Epidermal melanocyte (primary cell): Measurements from ENCODE around the gene CCNF.
"Not testable (repeated sequence)": the region's sequence is repeated elsewhere in the genome, so short reads cannot be mapped to it uniquely, and the experiment has no call there.

Source experiments
- DNase-seq: peaks from one replicate; pipeline ENCODE4 v3.0.0; 2011; ENCODE audit warnings: low spot score; ENCODE audit not compliant: insufficient read length

CCNF gene

DNA sequence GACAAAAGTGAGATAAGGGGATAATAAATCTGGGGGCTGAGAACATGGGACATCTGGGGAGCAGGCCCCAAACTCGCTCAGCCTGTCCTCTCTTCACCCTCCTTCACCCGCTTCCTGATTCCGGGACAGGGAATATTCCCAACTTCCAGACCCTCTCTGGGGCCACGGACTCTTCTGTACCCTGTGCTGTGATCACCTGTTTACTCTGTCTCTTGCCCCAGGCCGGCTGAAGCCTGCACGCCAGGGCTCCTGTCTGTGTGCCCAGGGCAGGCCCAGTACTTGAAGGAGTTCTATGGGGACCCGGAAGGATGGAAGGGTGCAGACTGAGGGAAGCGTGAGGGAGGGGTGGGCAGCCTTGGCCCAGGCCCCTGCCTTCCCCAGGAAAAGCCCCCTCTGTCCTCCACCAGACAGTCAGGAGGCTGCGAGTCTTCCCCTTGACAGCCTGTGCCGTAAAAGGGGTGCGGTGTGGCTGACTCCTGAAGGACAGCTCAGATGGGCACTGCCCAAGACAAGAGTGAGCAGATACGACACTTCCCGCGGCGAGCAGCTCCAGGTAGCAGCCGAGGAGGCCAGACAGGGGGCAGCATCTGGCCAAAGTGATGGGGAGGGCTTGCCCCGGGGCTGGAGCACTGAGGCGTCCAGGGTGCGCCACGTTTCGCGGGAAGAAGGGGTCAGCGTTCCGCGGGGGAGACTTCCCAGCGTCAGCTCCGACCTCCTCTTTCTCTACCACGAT lies 1.0 kb upstream of the CCNF start:
- no peak for DNase-seq

DNA sequence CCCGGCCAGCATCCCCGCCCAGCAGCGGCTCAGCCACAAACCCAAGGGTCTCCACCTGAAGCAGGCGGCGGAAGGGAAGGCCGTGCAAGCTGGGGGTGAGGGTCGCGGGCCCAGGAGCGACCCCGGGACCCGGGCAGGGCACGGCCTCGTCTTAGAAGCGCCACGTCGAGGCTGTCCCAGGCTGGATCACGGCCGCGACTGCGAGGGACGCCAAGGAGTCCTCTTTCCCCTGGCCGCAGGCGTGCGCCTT lies 538 bp upstream of the CCNF start:
- DNase-seq = no peak

DNA sequence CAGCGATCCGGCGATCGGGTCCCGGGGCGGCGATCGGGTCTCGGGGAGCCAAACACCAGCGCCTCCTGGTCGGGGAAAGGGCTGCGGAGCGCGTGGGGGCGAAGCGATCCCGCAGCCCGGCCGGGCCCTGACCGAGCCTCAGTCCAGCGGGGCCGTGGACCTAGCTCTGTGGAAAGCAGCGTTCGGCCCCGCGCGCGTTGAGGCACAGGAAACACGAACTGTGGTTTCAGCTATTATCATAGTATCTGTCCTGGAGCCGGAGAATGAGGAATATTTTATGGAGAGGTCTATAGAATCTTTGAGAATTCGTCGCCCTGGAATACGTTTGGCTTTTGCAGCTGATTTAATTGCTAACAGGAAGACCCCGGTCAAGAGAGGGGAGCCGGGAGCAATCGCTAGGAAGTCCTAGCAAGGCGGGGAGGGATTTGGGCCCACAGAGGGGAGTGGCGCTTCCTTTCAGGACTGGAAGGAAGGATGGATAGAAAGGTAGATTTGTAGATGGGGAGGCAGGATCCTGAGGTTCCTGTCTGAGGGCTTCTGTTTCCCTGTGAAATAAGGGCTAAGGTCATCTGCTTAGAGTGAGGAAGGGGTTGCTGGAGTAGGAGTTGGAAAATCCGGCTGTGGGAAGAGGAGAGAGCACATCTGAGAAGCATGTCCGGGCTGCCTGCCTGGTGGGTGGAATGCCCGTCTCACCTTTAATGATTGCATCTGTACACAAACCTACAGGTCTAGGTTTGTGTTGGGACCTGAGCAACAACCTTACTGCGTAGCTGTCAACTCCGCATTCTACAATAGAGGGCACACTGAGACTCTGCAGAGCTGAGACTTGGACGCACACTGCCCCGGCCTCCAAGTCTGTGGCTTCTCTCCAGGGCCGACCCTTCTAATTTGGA lies 770 bp downstream of the CCNF start:
- no peak for DNase-seq

DNA sequence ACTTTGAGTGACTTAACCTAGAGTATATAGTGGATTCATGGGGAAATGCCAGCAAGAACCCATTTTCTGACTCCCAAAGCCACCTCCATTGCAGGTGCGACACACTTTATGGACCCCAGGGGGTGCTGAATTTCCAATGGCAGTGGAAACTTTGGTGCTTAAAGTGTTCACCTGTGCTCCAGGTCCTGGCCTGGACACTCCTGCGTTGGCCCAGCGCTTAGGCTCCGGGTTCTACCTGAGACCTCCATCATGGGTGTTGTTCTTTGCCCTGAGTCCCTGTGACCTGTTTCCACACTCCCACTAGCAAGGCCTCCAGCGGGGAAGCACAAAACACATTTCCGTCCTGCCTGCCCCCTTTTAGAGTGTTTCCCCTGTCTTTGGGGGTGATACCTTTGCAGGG lies 3.0 kb downstream of the CCNF start:
- DNase-seq = no peak

DNA sequence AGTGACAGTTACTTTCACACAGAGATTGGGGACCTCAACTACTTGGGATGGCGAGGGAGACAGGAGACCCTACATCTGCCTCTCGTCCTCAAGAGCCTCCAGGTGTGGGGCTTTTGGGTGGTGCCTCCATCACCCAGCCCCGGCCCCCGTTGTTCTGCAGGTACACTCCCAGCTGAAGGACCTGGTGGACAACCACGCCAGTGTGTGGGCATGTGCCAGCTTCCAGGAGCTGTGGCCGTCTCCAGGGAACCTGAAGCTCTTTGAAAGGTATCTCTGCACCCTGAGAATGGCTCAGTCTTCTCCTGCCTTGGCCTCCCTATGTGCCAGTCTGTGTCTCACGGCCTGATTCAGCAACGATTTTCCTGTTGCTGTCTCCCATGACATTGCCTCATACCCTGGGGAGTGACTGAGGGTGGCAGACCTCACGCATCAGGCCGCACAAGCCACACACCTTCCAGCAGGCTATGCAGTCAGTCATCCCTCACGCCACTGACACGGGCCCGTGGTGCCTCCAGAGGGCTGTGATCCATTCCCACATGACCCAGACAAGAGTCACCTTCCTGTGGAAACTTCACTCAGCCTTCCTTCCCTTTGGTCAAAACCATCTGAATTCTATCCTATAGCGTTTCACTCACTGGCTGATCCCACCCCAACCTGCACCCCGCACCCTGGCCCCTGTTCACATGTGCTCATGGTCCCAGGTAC lies 3.7 kb downstream of the CCNF start:
- no peak for DNase-seq

DNA sequence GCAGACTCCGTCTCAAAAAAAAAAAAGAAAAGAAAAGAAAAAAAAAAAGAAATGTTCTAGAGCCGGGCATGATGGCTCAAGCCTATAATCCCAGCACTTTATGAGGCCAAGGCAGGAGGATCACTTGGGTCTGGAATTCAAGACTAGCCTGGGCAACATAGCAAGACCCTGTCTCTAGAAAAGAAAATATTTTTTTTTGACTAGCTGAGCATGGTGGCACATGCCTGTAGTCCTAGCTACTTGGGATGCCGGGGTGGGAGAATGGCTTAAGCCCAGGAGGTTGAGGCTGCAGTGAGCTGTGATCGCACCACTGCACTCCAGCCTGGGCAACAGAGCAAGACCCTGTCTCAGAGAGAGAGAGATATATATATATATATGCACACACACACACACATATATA lies 6.0 kb downstream of the CCNF start:
- not testable (repeated sequence) for DNase-seq

DNA sequence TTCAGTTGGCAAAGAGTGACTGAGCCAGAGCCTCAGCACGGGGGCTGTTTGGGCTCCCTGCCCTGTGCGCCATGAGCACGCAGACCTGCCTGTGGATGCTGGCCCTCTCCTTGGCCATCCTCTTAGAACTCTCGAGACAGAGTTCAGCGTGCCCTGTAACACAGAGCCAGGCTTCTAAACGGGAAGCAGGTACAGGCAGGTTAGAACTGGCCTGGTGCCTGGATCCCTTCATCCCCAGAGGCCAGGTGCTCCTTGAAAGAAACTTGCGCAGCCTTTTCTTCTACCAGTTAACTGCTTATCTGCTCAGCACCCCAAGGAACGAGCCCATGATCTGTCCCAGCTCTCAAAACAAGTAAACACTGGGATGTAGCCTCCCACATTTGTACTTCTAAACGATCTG lies 6.9 kb downstream of the CCNF start:
- DNase-seq = no peak

DNA sequence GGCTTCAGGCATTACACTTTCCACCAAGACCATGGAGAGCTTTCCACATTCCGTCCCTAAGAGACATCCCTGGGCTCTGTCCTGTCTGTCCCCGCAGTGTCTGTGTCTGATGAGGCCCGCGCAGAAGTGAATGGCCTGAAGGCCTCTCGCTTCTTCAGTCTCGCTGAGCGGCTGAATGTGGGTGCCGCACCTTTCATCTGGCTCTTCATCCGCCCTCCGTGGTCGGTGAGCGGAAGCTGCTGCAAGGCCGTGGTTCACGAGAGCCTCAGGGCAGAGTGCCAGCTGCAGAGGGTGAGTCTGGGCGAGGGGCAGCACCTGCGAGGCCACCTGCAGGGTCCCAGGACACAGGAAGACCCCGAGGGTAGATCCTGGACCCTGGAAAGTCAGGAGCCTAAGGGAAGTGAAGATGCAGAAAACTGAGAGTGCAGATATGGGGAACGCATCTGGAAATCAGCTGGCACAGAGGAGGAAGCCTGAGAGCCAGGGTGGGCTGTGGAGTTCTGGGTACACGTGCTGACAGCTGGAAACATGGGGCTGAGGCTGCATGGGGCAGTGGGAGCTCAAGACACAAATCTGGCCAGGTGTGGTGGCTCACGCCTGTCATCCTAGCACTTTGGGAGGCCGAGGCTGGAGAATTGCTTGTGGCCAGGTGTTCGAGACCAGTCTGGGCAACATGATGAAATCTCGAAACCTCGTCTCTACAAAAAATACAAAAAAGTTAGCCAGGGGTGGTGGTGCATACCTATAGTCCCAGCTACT lies 8.0 kb downstream of the CCNF start:
- DNase-seq = no peak

DNA sequence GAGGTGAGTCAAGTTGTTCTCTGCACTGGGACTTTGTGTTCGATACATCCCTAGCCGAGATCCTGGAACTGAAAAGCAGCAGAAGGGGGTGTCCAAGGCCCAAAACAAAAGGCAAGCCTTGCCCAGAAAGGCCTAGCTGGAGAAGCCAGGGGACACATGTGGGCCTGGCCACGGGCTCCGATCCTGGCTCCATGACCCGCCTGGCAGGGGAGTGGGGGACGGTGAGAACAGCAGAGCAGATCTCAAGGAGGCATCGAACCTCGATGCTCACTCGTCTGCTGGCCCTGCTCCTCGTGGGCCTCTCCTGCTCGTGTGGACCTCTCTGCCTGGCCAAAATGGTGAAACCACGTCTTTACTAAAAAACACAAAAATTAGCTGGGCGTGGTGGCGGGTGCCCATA lies 8.9 kb downstream of the CCNF start:
- no peak for DNase-seq

DNA sequence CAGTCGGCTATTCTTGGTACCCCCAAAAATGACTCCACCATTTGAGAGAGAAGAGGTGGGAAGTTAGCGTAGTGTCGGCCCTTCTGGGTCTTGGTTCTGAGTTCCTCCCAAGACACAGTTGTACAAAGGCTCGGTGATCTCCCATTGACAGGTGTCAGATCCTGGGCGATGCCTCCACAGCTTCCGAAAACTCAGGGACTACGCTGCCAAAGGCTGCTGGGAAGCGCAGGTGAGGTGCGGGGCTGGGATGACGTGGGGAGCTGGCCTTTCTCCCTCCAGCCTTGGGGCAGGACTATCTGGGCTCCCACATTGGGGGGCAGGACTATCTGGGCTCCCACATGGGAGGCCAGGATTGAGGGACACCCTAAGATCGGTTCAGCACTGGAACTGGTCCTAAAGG lies 10.4 kb downstream of the CCNF start:
- no peak for DNase-seq

DNA sequence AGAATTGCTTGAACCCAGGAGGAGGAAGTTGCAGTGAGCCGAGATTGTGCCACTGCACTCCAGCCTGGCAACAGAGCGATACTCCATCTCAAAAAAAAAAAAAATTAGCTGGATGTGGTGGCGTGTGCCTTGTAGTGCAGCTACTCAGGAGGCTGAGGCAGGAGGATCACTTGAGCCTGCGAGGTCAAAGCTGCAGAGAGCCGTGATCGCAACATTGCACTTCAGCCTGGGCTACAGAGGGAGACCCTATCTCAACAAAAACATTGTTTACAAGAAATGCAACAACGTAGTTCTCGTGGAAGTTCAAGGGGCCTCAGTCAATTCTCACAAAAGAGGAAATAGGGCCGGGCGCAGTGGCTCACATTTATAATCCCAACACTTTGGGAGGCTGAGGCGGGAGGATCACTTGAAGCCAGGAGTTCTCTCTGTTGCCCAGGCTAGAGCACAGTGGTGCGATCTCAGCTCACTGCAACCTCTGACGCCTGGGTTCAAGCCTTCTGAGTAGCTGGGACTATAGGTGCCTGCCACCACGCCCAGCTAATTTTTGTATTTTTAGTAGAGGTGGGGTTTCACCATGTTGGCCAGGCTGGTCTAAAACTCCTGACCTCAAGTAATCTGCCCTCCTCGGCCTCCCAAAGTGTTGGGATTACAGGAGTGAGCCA lies 12.0 kb downstream of the CCNF start:
- not testable (repeated sequence) for DNase-seq

DNA sequence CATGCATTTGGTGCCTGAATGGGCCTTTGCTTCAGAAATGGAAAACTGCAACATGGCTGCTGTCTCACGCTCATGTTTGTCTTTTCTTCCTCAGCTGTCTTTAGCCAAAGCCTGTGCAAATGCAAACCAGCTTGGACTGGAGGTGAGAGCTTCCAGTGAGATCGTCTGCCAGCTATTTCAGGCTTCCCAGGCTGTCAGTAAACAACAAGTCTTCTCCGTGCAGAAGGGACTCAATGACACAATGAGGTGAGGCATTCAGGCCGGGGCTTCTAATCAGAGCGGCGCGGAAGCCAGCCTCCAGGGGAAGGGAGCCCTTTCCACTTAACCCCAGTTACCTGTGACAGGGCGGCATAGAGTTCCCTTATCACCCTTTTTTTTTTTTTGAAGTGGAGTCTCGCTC lies 14.3 kb downstream of the CCNF start:
- DNase-seq = no peak

DNA sequence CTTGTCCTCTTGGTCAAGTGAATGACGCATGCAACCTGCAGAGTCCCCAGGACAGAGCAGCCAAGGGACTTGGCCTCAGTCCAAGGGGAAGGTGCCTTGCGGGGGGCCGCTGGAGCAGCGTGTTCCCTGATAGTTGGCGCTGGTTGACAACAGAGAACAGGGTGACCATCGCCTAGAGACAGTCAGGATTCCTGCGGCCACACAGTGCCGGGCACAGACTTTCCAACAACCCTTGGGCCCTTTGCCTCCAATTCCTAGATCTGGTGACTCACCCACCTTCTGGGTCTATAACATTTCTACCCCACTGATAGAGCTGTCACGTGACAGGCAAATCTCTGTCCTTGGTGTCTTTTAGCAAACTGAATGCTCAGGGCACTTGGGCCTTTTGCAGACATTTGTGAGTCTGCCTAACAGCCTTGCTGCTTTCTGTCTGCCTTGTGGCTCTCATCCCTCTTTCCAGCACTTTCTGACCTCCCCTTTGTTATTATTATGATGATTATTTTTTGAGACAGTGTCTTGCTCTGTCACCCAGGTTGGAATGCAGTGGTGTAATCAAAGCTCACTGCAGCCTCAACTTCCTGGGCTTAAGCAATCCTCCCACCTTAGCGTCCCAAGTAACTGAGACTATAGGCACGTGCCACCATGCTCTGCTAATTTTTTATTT lies 18.8 kb downstream of the CCNF start:
- no peak for DNase-seq

DNA sequence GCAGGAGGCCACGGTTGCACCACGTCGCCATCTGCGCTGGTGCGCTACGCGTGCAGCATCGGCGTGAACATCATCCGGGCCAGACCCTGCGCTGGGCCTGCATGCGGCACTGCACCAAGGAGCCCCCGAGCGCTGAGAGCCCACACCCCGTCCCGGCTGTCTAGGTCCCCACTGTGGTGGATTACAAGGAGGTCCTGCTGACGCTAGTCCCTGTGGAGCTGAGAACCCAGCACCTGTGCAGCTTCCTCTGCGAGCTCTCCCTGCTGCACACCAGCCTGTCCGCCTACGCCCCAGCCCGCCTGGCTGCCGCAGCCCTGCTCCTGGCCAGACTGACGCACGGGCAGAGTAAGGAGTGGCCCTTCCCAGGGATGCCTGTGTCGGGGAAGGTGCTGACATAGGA lies 19.9 kb downstream of the CCNF start:
- DNase-seq = no peak

DNA sequence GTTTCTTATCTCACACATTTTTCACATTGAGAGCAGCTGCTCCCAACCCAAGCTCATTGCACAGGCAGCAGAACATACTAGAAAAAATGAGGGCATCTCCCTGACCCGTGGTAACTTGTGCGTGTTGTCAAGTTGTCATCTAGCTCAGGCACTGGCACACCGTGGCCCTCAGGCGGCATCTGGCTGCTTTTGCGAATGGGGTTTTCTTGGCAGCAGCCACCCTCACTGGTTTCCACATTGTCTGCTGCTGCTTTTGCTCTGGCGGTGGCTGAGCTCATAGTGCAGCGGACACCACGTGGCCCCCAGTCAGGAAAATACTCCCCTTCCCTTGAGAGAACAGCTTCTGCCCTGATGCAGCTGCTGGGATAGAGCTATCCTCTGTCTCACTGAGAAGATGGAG lies 21.3 kb downstream of the CCNF start:
- no peak for DNase-seq

DNA sequence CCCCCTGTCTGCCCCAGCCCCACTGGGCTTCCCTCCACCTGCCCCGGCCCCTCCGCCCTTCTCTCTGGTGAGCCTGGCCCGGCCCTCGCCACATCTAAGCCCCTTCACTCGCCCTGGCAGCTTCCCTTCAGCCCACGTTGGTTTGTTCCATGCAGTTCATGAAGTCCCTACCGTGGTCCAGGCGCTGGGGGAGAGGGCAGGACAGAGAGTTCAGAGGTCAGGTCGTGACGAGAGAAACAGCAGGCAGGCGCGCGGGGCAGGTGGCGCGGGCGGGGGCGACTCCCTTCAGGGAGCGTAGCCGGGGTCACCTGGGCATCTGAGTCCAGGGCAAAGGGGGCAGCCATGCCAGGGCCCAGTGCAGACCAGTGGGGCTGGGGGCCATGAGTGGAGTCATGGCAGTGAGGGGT lies 21.7 kb downstream of the CCNF start:
- no peak for DNase-seq

DNA sequence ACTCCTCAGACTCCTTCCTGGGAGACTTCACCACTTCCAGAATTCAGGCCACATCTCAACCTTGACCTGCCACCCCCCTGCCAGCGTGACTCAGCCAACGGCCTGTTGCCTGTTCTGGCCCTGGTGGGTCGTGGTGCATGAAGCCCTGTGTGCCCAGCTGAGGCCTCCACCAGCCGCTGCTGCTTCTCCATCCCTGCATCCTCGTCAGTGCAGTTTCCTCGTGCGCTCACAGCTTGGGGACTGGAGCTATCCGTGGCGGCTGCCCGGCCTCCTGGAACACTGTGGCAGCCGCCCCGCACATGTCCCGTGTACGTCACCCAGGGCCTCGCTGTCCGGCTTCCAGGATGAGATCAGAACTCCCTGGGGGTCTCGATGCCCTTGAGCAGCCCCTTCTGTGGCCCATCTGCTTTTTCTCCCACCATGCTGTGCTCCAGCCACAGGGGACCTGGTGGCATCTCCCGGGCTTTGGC lies 22.6 kb downstream of the CCNF start:
- DNase-seq = no peak

DNA sequence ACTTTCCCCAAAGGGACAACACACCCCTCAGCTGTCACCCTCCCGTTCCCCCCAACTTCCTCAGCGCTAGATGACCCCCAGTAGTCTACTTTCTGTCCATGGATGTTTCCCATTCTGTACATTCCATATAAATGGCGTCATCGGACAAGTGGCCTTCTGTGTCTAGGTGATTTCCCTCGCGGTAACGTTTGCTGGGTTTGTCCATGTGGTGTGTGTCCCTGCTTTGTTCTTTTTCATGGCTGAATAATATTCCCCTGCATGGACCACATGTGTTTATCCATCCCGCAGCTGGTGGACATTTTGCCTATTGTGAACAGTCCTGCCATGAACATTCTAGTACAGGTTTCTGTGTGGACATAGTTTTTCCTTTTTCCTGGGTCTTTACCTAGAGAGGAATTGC lies 23.4 kb downstream of the CCNF start:
- DNase-seq = peak; percentile 4

DNA sequence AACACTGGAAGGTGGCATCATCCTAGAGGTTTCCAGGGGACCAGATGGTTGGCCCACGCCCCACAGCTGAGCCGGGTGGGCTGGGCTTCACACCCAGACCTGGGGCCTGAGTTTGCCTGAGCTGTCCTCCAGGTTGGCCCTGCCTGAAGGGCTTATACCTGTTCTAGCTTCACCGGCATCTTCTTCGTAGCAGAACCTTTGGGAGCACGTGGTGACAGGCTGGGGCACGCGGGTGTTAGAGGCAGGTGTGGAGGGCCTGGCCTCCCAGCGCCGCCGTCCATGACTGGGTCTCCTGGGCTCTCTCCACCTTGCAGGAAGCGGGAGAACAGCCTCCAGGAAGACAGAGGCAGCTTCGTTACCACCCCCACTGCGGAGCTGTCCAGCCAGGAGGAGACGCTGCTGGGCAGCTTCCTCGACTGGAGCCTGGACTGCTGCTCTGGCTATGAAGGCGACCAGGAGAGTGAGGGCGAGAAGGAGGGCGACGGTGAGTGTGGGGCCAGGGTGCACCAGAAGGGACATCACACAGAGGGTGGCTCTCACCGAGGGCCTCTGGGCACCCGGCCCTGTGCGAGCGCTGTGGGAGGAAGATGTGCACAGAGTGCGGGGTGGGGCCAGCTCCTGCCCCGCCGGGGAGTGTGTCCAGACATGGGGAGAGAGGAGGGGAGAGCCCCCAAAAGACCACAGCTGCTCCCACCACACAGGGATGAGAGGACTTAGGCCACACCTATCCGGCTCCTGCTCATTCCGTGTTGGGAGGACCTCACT lies 26.0 kb downstream of the CCNF start:
- DNase-seq = no peak
